HEK293 (cell line): ENCODE measurements around the gene STK4.

Experiments used
- BCL11A ChIP-seq: fragments of 450-650 bp; formaldehyde crosslinking; IDR thresholded peaks from 2 replicates; pipeline ENCODE4 v1.5.1; 2016; ENCODE audit warnings: low read depth, missing biosample characterization, missing genetic modification characterization
- CTCF ChIP-seq: fragments of 450-650 bp; formaldehyde crosslinking; IDR thresholded peaks from 2 replicates; pipeline ENCODE4 v1.5.1; 2016; ENCODE audit warnings: missing biosample characterization, missing genetic modification characterization
- EGR2 ChIP-seq: fragments of 450-650 bp; formaldehyde crosslinking; IDR thresholded peaks from 2 replicates; pipeline ENCODE4 v1.5.1; 2016; ENCODE audit warnings: low read depth, missing biosample characterization, missing genetic modification characterization
- REST ChIP-seq: fragments of 450-650 bp; formaldehyde crosslinking; IDR thresholded peaks from 2 replicates; pipeline ENCODE4 v1.5.1; 2016; ENCODE audit warnings: missing biosample characterization, missing genetic modification characterization
- TCF7L2 ChIP-seq: IDR thresholded peaks from 2 replicates; pipeline ENCODE4 v1.6.1; 2011; ENCODE audit warnings: low read depth, mild to moderate bottlenecking, inconsistent platforms, low read length, moderate library complexity, borderline replicate concordance
- ZBTB7A ChIP-seq: fragments of 450-650 bp; formaldehyde crosslinking; IDR thresholded peaks from 2 replicates; pipeline ENCODE4 v1.5.1; 2016; ENCODE audit warnings: low read depth, missing biosample characterization, missing genetic modification characterization
- ZBTB8A ChIP-seq: fragments of 450-650 bp; formaldehyde crosslinking; IDR thresholded peaks from 2 replicates; pipeline ENCODE4 v1.5.1; 2016; ENCODE audit warnings: missing biosample characterization, missing genetic modification characterization
- ZNF132 ChIP-seq: fragments of 450-650 bp; formaldehyde crosslinking; IDR thresholded peaks from 2 replicates; pipeline ENCODE4 v1.5.1; 2017; ENCODE audit warnings: missing biosample characterization, missing genetic modification characterization, borderline replicate concordance
- ZNF146 ChIP-seq: fragments of 450-650 bp; formaldehyde crosslinking; IDR thresholded peaks from 2 replicates; pipeline ENCODE4 v1.5.1; 2016; ENCODE audit warnings: missing biosample characterization, missing genetic modification characterization
- ZNF184 ChIP-seq: fragments of 450-650 bp; IDR thresholded peaks from 2 replicates; pipeline ENCODE4 v1.5.1; 2018; ENCODE audit warnings: missing biosample characterization, mild to moderate bottlenecking, missing genetic modification characterization
- ZNF23 ChIP-seq: fragments of 450-650 bp; formaldehyde crosslinking; IDR thresholded peaks from 2 replicates; pipeline ENCODE4 v1.5.1; 2016; ENCODE audit warnings: missing biosample characterization, missing genetic modification characterization, borderline replicate concordance
- ZNF394 ChIP-seq: fragments of 450-650 bp; formaldehyde crosslinking; IDR thresholded peaks from 2 replicates; pipeline ENCODE4 v1.5.1; 2016; ENCODE audit warnings: missing biosample characterization, missing genetic modification characterization, mild to moderate bottlenecking, moderate library complexity, borderline replicate concordance
- ZNF544 ChIP-seq: fragments of 450-650 bp; formaldehyde crosslinking; IDR thresholded peaks from 2 replicates; pipeline ENCODE4 v1.5.0; 2017; ENCODE audit warnings: missing biosample characterization, missing genetic modification characterization

GRCh38 chr20:45064812-45065211 lies 98.5 kb downstream of the STK4 start:
- TF ChIP-seq REST (tag by site-specific recombination) (no peak), ZNF394 (no peak), ZBTB8A (no peak), EGR2 (tag by site-specific recombination) (no peak), TCF7L2 (no peak), ZNF146 (tag by site-specific recombination) (no peak), ZNF132 (tag by site-specific recombination) (no peak), CTCF (tag by site-specific recombination) (no peak), ZBTB7A (tag by site-specific recombination) (no peak), ZNF544 (no peak), ZNF184 (no peak), ZNF23 (no peak), BCL11A (tag by site-specific recombination) (no peak)
